PC-3 (cell line): ENCODE measurements around the gene UQCC5. TPM values are rescaled to one million over a fixed set of nuclear protein-coding genes. Genes with fewer than 3 reads are reported as not detected.

Source experiments
- ATAC-seq: fragments of 200-7000 bp; cut with Tn5 transposase; 2 replicates; pipeline ENCODE4 v1.9.1; 2020; ENCODE audit warnings: mild to moderate bottlenecking, moderate library complexity
- BruUV-seq: library from RNA; stranded (reverse); fragments of 400-500 nt; replicated peaks from 2 replicates; lab custom pipeline; 2021; lab: Mats Ljungman, UMichigan
- CTCF ChIA-PET: fragments of 300-600 bp; sonication (Branson Sonifier 250); formaldehyde crosslinking; loops from one replicate; lab custom pipeline; 2022; ENCODE audit warnings: antibody characterized with exemption; lab: Charles Lee
- POLR2A ChIA-PET: fragments of 300-600 bp; sonication (Branson Sonifier 250); formaldehyde crosslinking; loops from one replicate; lab custom pipeline; 2022; ENCODE audit warnings: antibody characterized with exemption; ENCODE audit not compliant: unreplicated experiment; lab: Charles Lee
- DNase-seq: peaks from one replicate; pipeline ENCODE4 v3.0.0-alpha.2; 2015
- H2AFZ ChIP-seq: fragments of 300-600 bp; sonication (generic); 2 replicates; pipeline ENCODE4 v1.6.0; 2016; ENCODE audit warnings: antibody characterized with exemption, low read length
- H3F3A ChIP-seq: fragments of 300-600 bp; sonication (generic); one replicate; pipeline ENCODE4 v1.6.0; 2017; ENCODE audit warnings: antibody characterized with exemption, low read length, control low read depth, mild to moderate bottlenecking; ENCODE audit not compliant: unreplicated experiment
- H3K27ac ChIP-seq: fragments of 300-600 bp; sonication (generic); 2 replicates; pipeline ENCODE4 v1.5.1; 2016; ENCODE audit warnings: mild to moderate bottlenecking, low read length
- H3K27me3 ChIP-seq: fragments of 300-600 bp; sonication (generic); 2 replicates; pipeline ENCODE4 v1.6.1; 2016; ENCODE audit warnings: low read length, mixed read lengths
- H3K36me3 ChIP-seq: fragments of 300-600 bp; sonication (generic); 2 replicates; pipeline ENCODE4 v1.6.1; 2016; ENCODE audit warnings: low read depth, mixed run types, low read length, mixed read lengths
- H3K4me1 ChIP-seq: fragments of 300-600 bp; sonication (generic); 2 replicates; pipeline ENCODE4 v1.5.1; 2016; ENCODE audit warnings: low read length; ENCODE audit not compliant: insufficient read depth
- H3K4me2 ChIP-seq: fragments of 300-600 bp; sonication (generic); 2 replicates; pipeline ENCODE4 v1.6.0; 2016; ENCODE audit warnings: low read length
- H3K4me3 ChIP-seq: fragments of 300-600 bp; sonication (generic); 2 replicates; pipeline ENCODE4 v1.5.1; 2016; ENCODE audit warnings: mild to moderate bottlenecking, low read length, mixed read lengths
- H3K79me2 ChIP-seq: fragments of 300-600 bp; sonication (generic); 2 replicates; pipeline ENCODE4 v1.6.1; 2017; ENCODE audit warnings: low read length, mixed read lengths
- H3K9ac ChIP-seq: fragments of 300-600 bp; sonication (generic); 2 replicates; pipeline ENCODE4 v1.6.0; 2016; ENCODE audit warnings: mild to moderate bottlenecking, low read length
- H3K9me2 ChIP-seq: fragments of 300-600 bp; sonication (generic); replicated peaks from 2 replicates; pipeline ENCODE4 v1.6.1; 2016; ENCODE audit warnings: mixed run types, low read length, mixed read lengths
- H3K9me3 ChIP-seq: fragments of 300-600 bp; sonication (generic); 2 replicates; pipeline ENCODE4 v1.6.1; 2016; ENCODE audit warnings: low read length, mixed read lengths
- H4K20me1 ChIP-seq: fragments of 300-600 bp; sonication (generic); 2 replicates; pipeline ENCODE4 v1.6.1; 2016; ENCODE audit warnings: low read length, mixed read lengths
- EZH2 ChIP-seq: fragments of 300-600 bp; sonication (generic); IDR thresholded peaks from one replicate; pipeline ENCODE4 v1.6.1; 2017; ENCODE audit warnings: antibody characterized with exemption, mild to moderate bottlenecking, low read length; ENCODE audit not compliant: unreplicated experiment
- EZH2phosphoT487 ChIP-seq: fragments of 300-600 bp; sonication (generic); IDR thresholded peaks from 2 replicates; pipeline ENCODE4 v1.6.1; 2018; ENCODE audit warnings: mild to moderate bottlenecking, antibody characterized with exemption, low read length, borderline replicate concordance
- intact Hi-C: fragments of 100-400 bp; cut with micrococcal nuclease; formaldehyde crosslinking; loops from 2 replicates; pipeline ENCODE4 v1.9.0; 2023
- total RNA-seq: library from RNA; depleted of rRNA; stranded (reverse); fragments of >200 nt; gene quantifications from 2 replicates; pipeline ENCODE4 v1.2.3, GENCODE V29; 2014
- TF ChIP-seq, protein P1 (sequence below): fragments of 300-600 bp; sonication (generic); conservative IDR thresholded peaks from 2 replicates; pipeline ENCODE4 v1.5.1; 2017; ENCODE audit warnings: antibody characterized with exemption, low read depth, mild to moderate bottlenecking, low read length

UQCC5 gene
- total RNA-seq, 1 experiment from 2014 or later = 26.1 TPM

GRCh38 chr3:52520716-52521487 lies 15.5 kb upstream of the UQCC5 start:
- Histone ChIP-seq H3K4me3 (no peak overlapping the region), H3K4me2 (no peak overlapping the region), H3K36me3 (peaks cover 9% of the 10 kb centered on the region; the same call in 1 of the 2 replicates), H3K27me3 (no peaks in the 10 kb centered on the region), H4K20me1 (no peaks in the 10 kb centered on the region), H3K79me2 (no peaks in the 10 kb centered on the region), H2AFZ (no peak overlapping the region), H3K27ac (no peak overlapping the region), H3K9me2 (no peaks in the 10 kb centered on the region), H3K9me3 (no peaks in the 10 kb centered on the region), H3K4me1 (no peaks in the 10 kb centered on the region), H3K9ac (no peak overlapping the region), H3F3A (no peaks in the 10 kb centered on the region)
- no TSS peak for BruUV-seq
- intact Hi-C loops = no loop called here
- POLR2A ChIA-PET = no interaction called here
- ATAC-seq = no peak
- no peak for TF ChIP-seq EZH2phosphoT487
- TF ChIP-seq EZH2 = no peak
- TF ChIP-seq, protein P1, sequence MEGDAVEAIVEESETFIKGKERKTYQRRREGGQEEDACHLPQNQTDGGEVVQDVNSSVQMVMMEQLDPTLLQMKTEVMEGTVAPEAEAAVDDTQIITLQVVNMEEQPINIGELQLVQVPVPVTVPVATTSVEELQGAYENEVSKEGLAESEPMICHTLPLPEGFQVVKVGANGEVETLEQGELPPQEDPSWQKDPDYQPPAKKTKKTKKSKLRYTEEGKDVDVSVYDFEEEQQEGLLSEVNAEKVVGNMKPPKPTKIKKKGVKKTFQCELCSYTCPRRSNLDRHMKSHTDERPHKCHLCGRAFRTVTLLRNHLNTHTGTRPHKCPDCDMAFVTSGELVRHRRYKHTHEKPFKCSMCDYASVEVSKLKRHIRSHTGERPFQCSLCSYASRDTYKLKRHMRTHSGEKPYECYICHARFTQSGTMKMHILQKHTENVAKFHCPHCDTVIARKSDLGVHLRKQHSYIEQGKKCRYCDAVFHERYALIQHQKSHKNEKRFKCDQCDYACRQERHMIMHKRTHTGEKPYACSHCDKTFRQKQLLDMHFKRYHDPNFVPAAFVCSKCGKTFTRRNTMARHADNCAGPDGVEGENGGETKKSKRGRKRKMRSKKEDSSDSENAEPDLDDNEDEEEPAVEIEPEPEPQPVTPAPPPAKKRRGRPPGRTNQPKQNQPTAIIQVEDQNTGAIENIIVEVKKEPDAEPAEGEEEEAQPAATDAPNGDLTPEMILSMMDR = no peak
- CTCF ChIA-PET = no interaction called here
- DNase-seq = no peak

- Histone ChIP-seq H3K4me1 (no peaks in the 10 kb centered on the region), H3K4me3 (no peak overlapping the region), H3K9me3 (no peaks in the 10 kb centered on the region), H3K27ac (no peak overlapping the region), H3K36me3 (peaks cover 9% of the 10 kb centered on the region; the same call in 1 of the 2 replicates), H2AFZ (no peak overlapping the region), H3F3A (no peaks in the 10 kb centered on the region), H3K9ac (no peak overlapping the region), H3K9me2 (no peaks in the 10 kb centered on the region), H3K27me3 (no peaks in the 10 kb centered on the region), H4K20me1 (no peaks in the 10 kb centered on the region), H3K4me2 (no peak overlapping the region), H3K79me2 (no peaks in the 10 kb centered on the region)
- DNase-seq (no peak), ATAC-seq (no peak)
- TF ChIP-seq EZH2 = no peak
- no TSS peak for BruUV-seq
- ChIA-PET CTCF (no interaction called here), POLR2A (no interaction called here)
- intact Hi-C loops = no loop called here
Observed at GRCh38 chr3:52521488-52521824, 14.9 kb upstream of the UQCC5 start.

DNA sequence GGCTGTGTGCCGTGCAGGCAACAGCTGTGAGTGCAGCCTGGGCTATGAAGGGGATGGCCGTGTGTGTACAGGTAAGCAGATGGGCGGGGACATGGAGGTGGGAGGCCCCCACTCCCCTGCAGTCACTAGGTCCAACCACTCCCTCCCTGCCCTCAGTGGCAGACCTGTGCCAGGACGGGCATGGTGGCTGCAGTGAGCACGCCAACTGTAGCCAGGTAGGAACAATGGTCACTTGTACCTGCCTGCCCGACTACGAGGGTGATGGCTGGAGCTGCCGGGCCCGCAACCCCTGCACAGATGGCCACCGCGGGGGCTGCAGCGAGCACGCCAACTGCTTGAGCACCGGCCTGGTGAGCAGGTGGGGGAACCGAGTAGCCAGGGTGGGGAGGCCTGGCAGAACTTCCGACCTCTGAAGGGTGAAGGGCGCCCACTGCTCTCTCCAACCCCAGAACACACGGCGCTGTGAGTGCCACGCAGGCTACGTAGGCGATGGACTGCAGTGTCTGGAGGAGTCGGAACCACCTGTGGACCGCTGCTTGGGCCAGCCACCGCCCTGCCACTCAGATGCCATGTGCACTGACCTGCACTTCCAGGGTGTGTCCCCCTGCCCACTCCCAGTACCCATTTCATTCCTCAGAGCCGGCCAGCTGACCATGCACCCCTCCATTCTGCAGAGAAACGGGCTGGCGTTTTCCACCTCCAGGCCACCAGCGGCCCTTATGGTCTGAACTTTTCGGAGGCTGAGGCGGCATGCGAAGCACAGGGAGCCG lies 14.3 kb upstream of the UQCC5 start:
- no peaks in the 10 kb centered on the region for H3K27me3 ChIP-seq
- no peaks in the 10 kb centered on the region for H3K9me2 ChIP-seq
- CTCF ChIA-PET = no interaction called here
- H3K4me1 ChIP-seq = no peaks in the 10 kb centered on the region
- H3F3A ChIP-seq = no peaks in the 10 kb centered on the region
- no peak overlapping the region for H2AFZ ChIP-seq
- no peak overlapping the region for H3K4me3 ChIP-seq
- no peak overlapping the region for H3K9ac ChIP-seq
- H3K79me2 ChIP-seq = no peaks in the 10 kb centered on the region
- no TSS peak for BruUV-seq
- no peaks in the 10 kb centered on the region for H3K9me3 ChIP-seq
- ATAC-seq (no peak), DNase-seq (no peak)
- intact Hi-C loops = no loop called here
- POLR2A ChIA-PET = no interaction called here
- TF ChIP-seq EZH2phosphoT487 (no peak), EZH2 (no peak)
- TF ChIP-seq, protein P1 = no peak
- H3K4me2 ChIP-seq = no peak overlapping the region
- H4K20me1 ChIP-seq = no peaks in the 10 kb centered on the region
- H3K27ac ChIP-seq = no peak overlapping the region
- H3K36me3 ChIP-seq = peaks cover 9% of the 10 kb centered on the region; the same call in 1 of the 2 replicates
